Measurements from ENCODE around the gene OR7D2.

The OR7D2 gene

DNA sequence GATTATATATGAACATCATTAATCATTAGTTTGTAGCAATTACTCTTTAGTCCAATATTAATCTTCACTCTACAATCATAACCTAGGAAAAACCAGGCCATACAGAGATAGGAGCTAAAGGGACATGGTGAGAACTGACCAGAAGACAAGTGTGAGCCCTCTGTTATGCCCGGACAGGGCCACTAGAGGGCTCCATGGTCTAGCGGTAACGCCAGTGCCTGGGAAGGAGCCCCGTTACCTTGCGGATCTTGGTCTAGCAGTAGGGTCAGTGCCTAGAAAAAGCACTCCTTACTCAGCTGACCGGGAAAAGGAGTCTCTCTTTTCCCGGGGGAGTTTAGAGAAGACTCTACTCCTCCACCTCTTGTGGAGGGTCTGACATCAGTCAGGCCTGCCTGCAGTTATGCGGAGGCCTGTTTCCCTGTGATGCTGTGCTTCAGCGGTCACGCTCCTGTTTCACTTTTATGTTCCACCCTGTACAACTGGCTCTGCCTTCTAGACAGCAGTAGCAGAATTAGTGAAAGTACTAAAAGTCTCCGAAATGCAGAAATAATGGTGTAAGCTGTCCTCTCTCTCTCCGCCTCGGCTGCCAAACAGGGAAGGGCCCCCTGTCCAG is 26.8 kb downstream of the OR7D2 start:
- peak; percentile 51 for DNase-seq (ENCODE audit: low read depth)

DNA sequence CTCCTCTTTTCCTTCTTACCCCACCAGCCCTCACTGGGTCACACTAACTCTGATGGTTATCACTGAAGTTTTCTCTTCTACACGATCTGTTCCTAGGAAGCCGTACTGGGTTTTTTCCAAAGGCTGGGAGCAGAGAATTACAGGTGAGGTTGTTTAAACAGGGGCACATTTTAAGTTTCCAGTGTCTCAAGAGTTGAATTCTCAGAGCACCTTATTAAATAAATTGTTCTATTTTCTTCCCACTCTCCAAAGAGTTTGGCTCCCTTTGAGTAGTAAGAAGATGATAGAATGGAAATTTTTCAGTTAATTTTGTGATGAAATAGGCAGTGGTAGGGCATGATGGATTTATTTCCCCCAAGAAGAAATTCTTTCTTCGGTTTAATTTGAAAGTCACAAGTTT is 40.7 kb downstream of the OR7D2 start, which contains the start of gene OR7D4:
Gene OR7D4, minus strand, starts transcription at position 101 of the 400 bp plus-strand sequence. CDS start 4,752 bp downstream, outside the sequence.
- DNase-seq (ENCODE audit: low read depth) = no peak

All from amniotic epithelial cell (primary cell).